GM12878 (cell line): ENCODE results near the gene KCNJ12.

Source experiments
- CBFB ChIP-seq: IDR thresholded peaks from 2 replicates; pipeline ENCODE4 v1.6.1; 2016; ENCODE audit warnings: antibody characterized with exemption, low read depth
- CEBPB ChIP-seq, 2 experiments: fragments of 150-350 bp in 1 of 2; IDR thresholded peaks; 2 replicates each; pipeline ENCODE4 v1.6.1; 2012 to 2014; ENCODE audit warnings: low read depth in 2 of 2, low read length in 2 of 2, borderline replicate concordance in 1 of 2, inconsistent platforms in 1 of 2
- CTCF ChIP-seq, 3 experiments: IDR thresholded peaks in 2 of 3; conservative IDR thresholded peaks in 1 of 3; 2 replicates each; pipeline ENCODE4 v1.5.1; 2011; ENCODE audit warnings: low read depth in 3 of 3, low read length in 3 of 3, mild to moderate bottlenecking in 3 of 3, control low read depth in 2 of 3, moderate library complexity in 2 of 3, inconsistent platforms in 1 of 3, mixed read lengths in 1 of 3; ENCODE audit not compliant: control insufficient read depth in 2 of 3, insufficient read depth in 1 of 3; ENCODE audit errors: extremely low read depth in 1 of 3
- EP300 ChIP-seq, 2 experiments: fragments of 150-350 bp in 1 of 2; IDR thresholded peaks; 2 replicates each; pipeline ENCODE4 v1.6.1; 2011 to 2012; ENCODE audit warnings: low read depth in 2 of 2, low read length in 2 of 2, borderline replicate concordance in 1 of 2, improper control_type of control experiment in 1 of 2, inconsistent platforms in 1 of 2; ENCODE audit not compliant: control insufficient read depth in 1 of 2
- ESRRA ChIP-seq: IDR thresholded peaks from 2 replicates; pipeline ENCODE4 v1.6.1; 2012; ENCODE audit warnings: mild to moderate bottlenecking, low read length, improper control_type of control experiment
- EZH2 ChIP-seq: IDR thresholded peaks from 2 replicates; pipeline ENCODE4 v1.6.1; 2012; ENCODE audit warnings: low read depth, mild to moderate bottlenecking, control low read depth, inconsistent platforms, low read length, borderline replicate concordance; ENCODE audit not compliant: control insufficient read depth
- HDAC6 ChIP-seq: fragments of 200-600 bp; sonication (generic); IDR thresholded peaks from one replicate; pipeline ENCODE4 v1.8.0; 2017; ENCODE audit warnings: antibody characterized with exemption; ENCODE audit not compliant: unreplicated experiment
- KAT2A ChIP-seq: conservative IDR thresholded peaks from 2 replicates; pipeline ENCODE4 v1.6.1; 2011; ENCODE audit warnings: low read depth, low read length; ENCODE audit not compliant: control insufficient read depth
- POLR2AphosphoS5 ChIP-seq: IDR thresholded peaks from 2 replicates; pipeline ENCODE4 v1.6.1; 2011; ENCODE audit warnings: mild to moderate bottlenecking, low read length, inconsistent platforms
- ZZZ3 ChIP-seq: IDR thresholded peaks from 2 replicates; pipeline ENCODE4 v1.6.1; 2011; ENCODE audit warnings: low read depth; ENCODE audit not compliant: control insufficient read depth, insufficient read length
- TF ChIP-seq, protein P1 (sequence below): IDR thresholded peaks from 2 replicates; pipeline ENCODE4 v1.6.1; 2012; ENCODE audit warnings: low read depth, low read length, improper control_type of control experiment

DNA sequence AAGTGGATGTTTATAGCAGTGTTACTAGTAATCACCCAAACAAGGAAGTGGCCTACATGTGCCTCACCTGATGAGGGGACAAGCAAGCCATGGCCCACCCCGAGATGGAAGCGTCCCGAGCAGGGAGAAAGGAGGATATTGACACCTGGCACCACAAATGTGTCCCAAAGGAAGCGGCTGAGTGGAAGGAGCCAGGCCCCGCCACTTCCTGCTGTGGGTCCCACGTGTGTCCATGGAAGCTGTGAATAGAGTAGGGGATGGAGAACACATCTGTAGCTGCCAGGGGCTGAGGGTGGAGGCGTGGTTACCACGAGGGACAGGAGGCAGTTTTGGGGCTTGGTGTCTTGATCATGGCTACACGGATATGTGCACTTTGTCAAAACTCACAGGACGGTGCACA, 49.2 kb downstream of the KCNJ12 start:
- no peak for TF ChIP-seq ESRRA
- no peak for TF ChIP-seq EZH2
- TF ChIP-seq CTCF (IDR thresholded peaks at IDR 0.05 in 2 of 3, conservative IDR thresholded peaks at IDR 0.05 in 1 of 3; ENCODE audit: control insufficient read depth in 2 of 3, extremely low read depth in 1 of 3, insufficient read depth in 1 of 3, low read depth in 3 of 3, low read length in 3 of 3): no peak
- no peak for TF ChIP-seq CEBPB (IDR thresholded peaks at IDR 0.05; ENCODE audit: borderline replicate concordance in 1 of 2, low read depth in 2 of 2, low read length in 2 of 2)
- TF ChIP-seq ZZZ3: no peak
- no peak for TF ChIP-seq HDAC6
- no peak for TF ChIP-seq EP300 (IDR thresholded peaks at IDR 0.05; ENCODE audit: borderline replicate concordance in 1 of 2, control insufficient read depth in 1 of 2, low read depth in 2 of 2, low read length in 2 of 2)
- TF ChIP-seq POLR2AphosphoS5: no peak
- no peak for TF ChIP-seq CBFB
- TF ChIP-seq KAT2A: no peak
- TF ChIP-seq, protein P1, sequence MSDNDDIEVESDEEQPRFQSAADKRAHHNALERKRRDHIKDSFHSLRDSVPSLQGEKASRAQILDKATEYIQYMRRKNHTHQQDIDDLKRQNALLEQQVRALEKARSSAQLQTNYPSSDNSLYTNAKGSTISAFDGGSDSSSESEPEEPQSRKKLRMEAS: no peak
